ENCODE results near the gene AMOTL2.

The AMOTL2 gene

GRCh38 chr3:134320749-134321148, 53.5 kb downstream of the AMOTL2 start:
- no peak overlapping the region for H2AFZ ChIP-seq (ENCODE audit: low read depth, low read length)
- no peak overlapping the region for H4K91ac ChIP-seq (ENCODE audit: low read length)
- no peak overlapping the region for H3K4me3 ChIP-seq (ENCODE audit: insufficient read depth in 1 of 2, low read depth in 1 of 2, low read length in 2 of 2)
- H3K4me2 ChIP-seq (ENCODE audit: low read length, poor library complexity, severe bottlenecking): no peak overlapping the region
- no peak for DNase-seq
- no peak overlapping the region for H3K9ac ChIP-seq (ENCODE audit: low read length)
- no peak overlapping the region for H2BK120ac ChIP-seq (ENCODE audit: low read depth, low read length)
- no peak overlapping the region for H4K8ac ChIP-seq (ENCODE audit: low read length)
- H2BK12ac ChIP-seq (ENCODE audit: low read length in 2 of 2): peak overlapping the region in 1 of 2 experiments; percentile 37
- no peak overlapping the region for H2BK15ac ChIP-seq (ENCODE audit: low read depth, poor library complexity, severe bottlenecking)
- peaks cover 20% of the 10 kb centered on the region for H3K4me1 ChIP-seq (ENCODE audit: control insufficient read depth, insufficient read depth, low read depth, low read length)
- peak overlapping the region; percentile 66 for H2AK5ac ChIP-seq (ENCODE audit: low read length, severe bottlenecking)
- H3K9me3 ChIP-seq (ENCODE audit: control insufficient read depth, low read length): no peaks in the 10 kb centered on the region
- no peak overlapping the region for H3K23ac ChIP-seq (ENCODE audit: low read length in 2 of 2)
- H3K36me3 ChIP-seq (ENCODE audit: control insufficient read depth in 1 of 2, insufficient read depth in 2 of 2, low read depth in 1 of 2, low read length in 2 of 2): no peaks in the 10 kb centered on the region
- no peak overlapping the region for H2BK5ac ChIP-seq (ENCODE audit: low read depth, low read length, poor library complexity, severe bottlenecking)
- no peaks in the 10 kb centered on the region for H3K79me1 ChIP-seq (replicated peaks; ENCODE audit: low read length, poor library complexity, severe bottlenecking)
- WGBS: 70% methylated on average over 5 of the region's 6 CpGs
- H3K18ac ChIP-seq (ENCODE audit: low read depth in 1 of 2, low read length in 2 of 2): no peak overlapping the region
- no peak overlapping the region for H3K27ac ChIP-seq (ENCODE audit: low read length, poor library complexity, severe bottlenecking)
- no peak overlapping the region for H3K4ac ChIP-seq (ENCODE audit: low read depth in 1 of 2, low read length in 2 of 2)
- no peaks in the 10 kb centered on the region for H3K27me3 ChIP-seq (ENCODE audit: control insufficient read depth in 1 of 2, insufficient read depth in 1 of 2, low read length in 2 of 2)
- H3K14ac ChIP-seq (ENCODE audit: low read length in 2 of 2): no peak overlapping the region

GRCh38 chr3:134319931-134320330, 54.3 kb downstream of the AMOTL2 start:
- Histone ChIP-seq H2AK5ac (ENCODE audit: low read length, severe bottlenecking) (no peak overlapping the region), H3K36me3 (ENCODE audit: control insufficient read depth in 1 of 2, insufficient read depth in 2 of 2, low read depth in 1 of 2, low read length in 2 of 2) (no peaks in the 10 kb centered on the region), H3K4me2 (ENCODE audit: low read length, poor library complexity, severe bottlenecking) (no peak overlapping the region), H3K23ac (ENCODE audit: low read length in 2 of 2) (no peak overlapping the region), H2BK120ac (ENCODE audit: low read depth, low read length) (no peak overlapping the region), H4K91ac (ENCODE audit: low read length) (no peak overlapping the region), H2BK5ac (ENCODE audit: low read depth, low read length, poor library complexity, severe bottlenecking) (no peak overlapping the region), H4K8ac (ENCODE audit: low read length) (no peak overlapping the region), H3K18ac (ENCODE audit: low read depth in 1 of 2, low read length in 2 of 2) (no peak overlapping the region), H3K9me3 (ENCODE audit: control insufficient read depth, low read length) (no peaks in the 10 kb centered on the region), H3K14ac (ENCODE audit: low read length in 2 of 2) (no peak overlapping the region), H3K9ac (ENCODE audit: low read length) (no peak overlapping the region), H2BK12ac (ENCODE audit: low read length in 2 of 2) (no peak overlapping the region), H3K4me1 (ENCODE audit: control insufficient read depth, insufficient read depth, low read depth, low read length) (peaks cover 23% of the 10 kb centered on the region), H2BK15ac (ENCODE audit: low read depth, poor library complexity, severe bottlenecking) (no peak overlapping the region), H3K4ac (ENCODE audit: low read depth in 1 of 2, low read length in 2 of 2) (no peak overlapping the region), H3K27ac (ENCODE audit: low read length, poor library complexity, severe bottlenecking) (no peak overlapping the region), H3K27me3 (ENCODE audit: control insufficient read depth in 1 of 2, insufficient read depth in 1 of 2, low read length in 2 of 2) (no peaks in the 10 kb centered on the region), H3K79me1 (replicated peaks; ENCODE audit: low read length, poor library complexity, severe bottlenecking) (no peaks in the 10 kb centered on the region), H3K4me3 (ENCODE audit: insufficient read depth in 1 of 2, low read depth in 1 of 2, low read length in 2 of 2) (no peak overlapping the region), H2AFZ (ENCODE audit: low read depth, low read length) (no peak overlapping the region)
- WGBS: 85% methylated on average over 1 of the region's 2 CpGs
- no peak for DNase-seq

GRCh38 chr3:134318166-134318565, 56.1 kb downstream of the AMOTL2 start:
- H3K23ac ChIP-seq (ENCODE audit: low read length in 2 of 2): no peak overlapping the region
- H3K18ac ChIP-seq (ENCODE audit: low read depth in 1 of 2, low read length in 2 of 2): no peak overlapping the region
- no peaks in the 10 kb centered on the region for H3K79me1 ChIP-seq (replicated peaks; ENCODE audit: low read length, poor library complexity, severe bottlenecking)
- no peak overlapping the region for H3K14ac ChIP-seq (ENCODE audit: low read length in 2 of 2)
- no peak overlapping the region for H3K4me3 ChIP-seq (ENCODE audit: insufficient read depth in 1 of 2, low read depth in 1 of 2, low read length in 2 of 2)
- H2BK5ac ChIP-seq (ENCODE audit: low read depth, low read length, poor library complexity, severe bottlenecking): no peak overlapping the region
- H3K4ac ChIP-seq (ENCODE audit: low read depth in 1 of 2, low read length in 2 of 2): no peak overlapping the region
- no peaks in the 10 kb centered on the region for H3K27me3 ChIP-seq (ENCODE audit: control insufficient read depth in 1 of 2, insufficient read depth in 1 of 2, low read length in 2 of 2)
- no peak overlapping the region for H2BK12ac ChIP-seq (ENCODE audit: low read length in 2 of 2)
- no peak overlapping the region for H2AFZ ChIP-seq (ENCODE audit: low read depth, low read length)
- no peak overlapping the region for H3K9ac ChIP-seq (ENCODE audit: low read length)
- no peak for DNase-seq
- no peaks in the 10 kb centered on the region for H3K9me3 ChIP-seq (ENCODE audit: control insufficient read depth, low read length)
- H4K91ac ChIP-seq (ENCODE audit: low read length): no peak overlapping the region
- H3K4me2 ChIP-seq (ENCODE audit: low read length, poor library complexity, severe bottlenecking): no peak overlapping the region
- no peak overlapping the region for H2BK120ac ChIP-seq (ENCODE audit: low read depth, low read length)
- H2AK5ac ChIP-seq (ENCODE audit: low read length, severe bottlenecking): no peak overlapping the region
- no peak overlapping the region for H2BK15ac ChIP-seq (ENCODE audit: low read depth, poor library complexity, severe bottlenecking)
- no peaks in the 10 kb centered on the region for H3K36me3 ChIP-seq (ENCODE audit: control insufficient read depth in 1 of 2, insufficient read depth in 2 of 2, low read depth in 1 of 2, low read length in 2 of 2)
- 100% methylated on average over 1 of the region's 2 CpGs for WGBS
- no peak overlapping the region for H3K27ac ChIP-seq (ENCODE audit: low read length, poor library complexity, severe bottlenecking)
- peaks cover 32% of the 10 kb centered on the region for H3K4me1 ChIP-seq (ENCODE audit: control insufficient read depth, insufficient read depth, low read depth, low read length)
- H4K8ac ChIP-seq (ENCODE audit: low read length): no peak overlapping the region

- 96% methylated on average over 4 of the region's 6 CpGs for WGBS
- peak overlapping the region; percentile 32 for H3K27ac ChIP-seq (ENCODE audit: low read length, poor library complexity, severe bottlenecking)
- H3K4me3 ChIP-seq (ENCODE audit: insufficient read depth in 1 of 2, low read depth in 1 of 2, low read length in 2 of 2): no peak overlapping the region
- H3K4me1 ChIP-seq (ENCODE audit: control insufficient read depth, insufficient read depth, low read depth, low read length): peaks cover 40% of the 10 kb centered on the region
- peak overlapping the region; percentile 4 for H4K8ac ChIP-seq (ENCODE audit: low read length)
- H3K4ac ChIP-seq (ENCODE audit: low read depth in 1 of 2, low read length in 2 of 2): no peak overlapping the region
- H3K23ac ChIP-seq (ENCODE audit: low read length in 2 of 2): no peak overlapping the region
- no peaks in the 10 kb centered on the region for H3K36me3 ChIP-seq (ENCODE audit: control insufficient read depth in 1 of 2, insufficient read depth in 2 of 2, low read depth in 1 of 2, low read length in 2 of 2)
- no peak overlapping the region for H2BK15ac ChIP-seq (ENCODE audit: low read depth, poor library complexity, severe bottlenecking)
- H3K9ac ChIP-seq (ENCODE audit: low read length): peak overlapping the region; percentile 43
- no peak overlapping the region for H2AFZ ChIP-seq (ENCODE audit: low read depth, low read length)
- H3K79me1 ChIP-seq (replicated peaks; ENCODE audit: low read length, poor library complexity, severe bottlenecking): no peaks in the 10 kb centered on the region
- no peak overlapping the region for H3K14ac ChIP-seq (ENCODE audit: low read length in 2 of 2)
- peak overlapping the region in 1 of 2 experiments; percentile 59 for H3K18ac ChIP-seq (ENCODE audit: low read depth in 1 of 2, low read length in 2 of 2)
- H2BK120ac ChIP-seq (ENCODE audit: low read depth, low read length): peak overlapping the region; percentile 11
- H3K4me2 ChIP-seq (ENCODE audit: low read length, poor library complexity, severe bottlenecking): no peak overlapping the region
- peak overlapping the region; percentile 53 for H2BK5ac ChIP-seq (ENCODE audit: low read depth, low read length, poor library complexity, severe bottlenecking)
- H2BK12ac ChIP-seq (ENCODE audit: low read length in 2 of 2): peak overlapping the region; percentile 49 to 74
- no peaks in the 10 kb centered on the region for H3K9me3 ChIP-seq (ENCODE audit: control insufficient read depth, low read length)
- no peak for DNase-seq
- peak overlapping the region; percentile 43 for H4K91ac ChIP-seq (ENCODE audit: low read length)
- H3K27me3 ChIP-seq (ENCODE audit: control insufficient read depth in 1 of 2, insufficient read depth in 1 of 2, low read length in 2 of 2): no peaks in the 10 kb centered on the region
- peak overlapping the region; percentile 99 for H2AK5ac ChIP-seq (ENCODE audit: low read length, severe bottlenecking)
Observed at GRCh38 chr3:134317106-134317947, 56.9 kb downstream of the AMOTL2 start.
